Stimulated activated effector memory CD8-positive, alpha-beta T cell treated with anti-CD3 and anti-CD28 coated beads, Interleukin-12 subunit alpha, Interleukin-12 subunit beta, amount 100 ng/mL, for 72 hours (primary cell): ENCODE data around the gene TUBGCP6.

Experiments used
- ATAC-seq: fragments of 150-1000 bp; cut with Tn5 transposase; 2 replicates; pipeline ENCODE4 v1.10.0; 2021
- DNase-seq, 2 donors: peaks; one replicate each; pipeline ENCODE4 v3.0.0; 2021 to 2022; ENCODE audit warnings: low spot score in 2 of 2
- H3K27ac Mint-ChIP-seq: one replicate; pipeline ENCODE4 v1.8.0; 2022; ENCODE audit warnings: mild to moderate bottlenecking, mixed read lengths
- H3K36me3 Mint-ChIP-seq: one replicate; pipeline ENCODE4 v1.8.0; 2022; ENCODE audit warnings: mild to moderate bottlenecking, mixed read lengths
- H3K4me1 Mint-ChIP-seq: one replicate; pipeline ENCODE4 v1.8.0; 2022; ENCODE audit warnings: mixed read lengths
- H3K4me3 Mint-ChIP-seq: one replicate; pipeline ENCODE4 v1.8.0; 2022; ENCODE audit warnings: mild to moderate bottlenecking, mixed read lengths
- H3K9me3 Mint-ChIP-seq: one replicate; pipeline ENCODE4 v1.8.0; 2022; ENCODE audit warnings: mixed read lengths

Gene TUBGCP6, protein sequence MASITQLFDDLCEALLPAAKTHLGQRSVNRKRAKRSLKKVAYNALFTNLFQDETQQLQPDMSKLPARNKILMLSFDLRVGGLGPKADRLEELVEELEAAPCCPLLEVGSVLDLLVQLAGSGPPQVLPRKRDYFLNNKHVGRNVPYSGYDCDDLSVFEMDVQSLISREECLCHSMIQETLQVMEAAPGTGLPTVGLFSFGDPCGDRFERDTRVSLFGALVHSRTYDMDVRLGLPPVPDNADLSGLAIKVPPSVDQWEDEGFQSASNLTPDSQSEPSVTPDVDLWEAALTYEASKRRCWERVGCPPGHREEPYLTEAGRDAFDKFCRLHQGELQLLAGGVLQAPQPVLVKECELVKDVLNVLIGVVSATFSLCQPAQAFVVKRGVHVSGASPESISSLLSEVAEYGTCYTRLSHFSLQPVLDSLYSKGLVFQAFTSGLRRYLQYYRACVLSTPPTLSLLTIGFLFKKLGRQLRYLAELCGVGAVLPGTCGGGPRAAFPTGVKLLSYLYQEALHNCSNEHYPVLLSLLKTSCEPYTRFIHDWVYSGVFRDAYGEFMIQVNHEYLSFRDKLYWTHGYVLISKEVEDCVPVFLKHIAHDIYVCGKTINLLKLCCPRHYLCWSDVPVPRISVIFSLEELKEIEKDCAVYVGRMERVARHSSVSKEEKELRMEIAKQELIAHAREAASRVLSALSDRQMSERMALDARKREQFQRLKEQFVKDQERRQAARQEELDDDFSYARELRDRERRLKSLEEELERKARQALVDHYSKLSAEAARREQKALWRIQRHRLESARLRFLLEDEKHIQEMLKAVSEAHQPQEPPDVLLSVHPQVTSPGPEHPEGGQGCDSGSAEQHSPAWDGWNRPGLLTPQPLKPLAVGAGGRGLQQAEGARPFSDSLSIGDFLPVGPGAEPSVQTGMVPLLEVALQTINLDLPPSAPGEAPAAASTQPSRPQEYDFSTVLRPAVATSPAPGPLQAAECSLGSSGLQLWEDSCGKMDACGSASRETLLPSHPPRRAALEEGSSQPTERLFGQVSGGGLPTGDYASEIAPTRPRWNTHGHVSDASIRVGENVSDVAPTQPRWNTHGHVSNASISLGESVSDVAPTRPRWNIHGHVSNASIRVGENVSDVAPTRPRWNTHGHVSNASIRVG (N-terminal part only)

DNA sequence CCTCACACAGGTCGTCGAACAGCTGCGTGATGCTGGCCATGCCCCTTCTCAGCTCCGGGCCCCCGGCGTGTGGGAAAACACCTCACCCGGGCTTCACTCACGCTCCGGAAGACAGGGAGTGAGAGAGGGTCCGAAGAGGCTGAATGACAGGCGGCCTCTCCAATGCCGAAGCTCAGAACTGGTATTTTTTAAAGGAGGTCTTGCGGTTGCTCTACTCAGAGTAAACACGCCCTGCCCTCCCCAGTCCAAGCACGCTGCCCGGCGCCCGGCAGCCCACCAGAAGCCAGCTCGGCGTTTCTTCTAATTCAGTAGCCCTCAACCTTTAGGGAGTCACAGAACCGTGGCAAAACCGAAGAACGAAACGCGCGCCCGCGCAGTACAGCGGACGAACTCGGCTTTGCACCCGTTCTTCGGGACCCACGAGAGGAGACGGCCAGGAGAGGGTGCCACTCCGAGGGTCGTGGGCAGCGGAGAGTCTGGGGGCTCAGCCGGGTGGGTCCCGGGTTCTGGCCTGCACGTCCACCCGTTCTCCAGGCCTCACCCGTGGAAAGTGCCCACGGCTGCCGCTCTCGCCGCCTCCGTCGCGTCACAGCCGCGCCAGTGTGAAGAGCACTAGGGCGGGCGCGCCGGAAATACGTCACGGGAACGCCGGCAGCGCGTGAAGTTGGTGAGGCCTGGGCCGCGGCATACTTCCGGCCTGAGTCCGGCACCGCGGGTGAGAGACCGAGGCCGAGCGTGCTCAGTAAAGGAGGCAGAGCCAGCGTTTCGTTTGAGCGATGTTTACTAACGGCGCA is at the start of gene TUBGCP6:
Gene TUBGCP6, minus strand, starts transcription at position 604 of the 794 bp plus-strand sequence. Its CDS starts 564 bp downstream, at position 40.
- peaks cover 35% of the 10 kb centered on the region for H3K4me1 Mint-ChIP-seq
- ATAC-seq: peak; percentile 93
- peaks cover 55% of the 10 kb centered on the region for H3K36me3 Mint-ChIP-seq
- H3K4me3 Mint-ChIP-seq: peak within 1 kb of the TSS; percentile 96
- peak; percentile 92 to 95 for DNase-seq
- peak within 1 kb of the TSS; percentile 99 for H3K27ac Mint-ChIP-seq
- H3K9me3 Mint-ChIP-seq: no peaks in the 10 kb centered on the region

DNA sequence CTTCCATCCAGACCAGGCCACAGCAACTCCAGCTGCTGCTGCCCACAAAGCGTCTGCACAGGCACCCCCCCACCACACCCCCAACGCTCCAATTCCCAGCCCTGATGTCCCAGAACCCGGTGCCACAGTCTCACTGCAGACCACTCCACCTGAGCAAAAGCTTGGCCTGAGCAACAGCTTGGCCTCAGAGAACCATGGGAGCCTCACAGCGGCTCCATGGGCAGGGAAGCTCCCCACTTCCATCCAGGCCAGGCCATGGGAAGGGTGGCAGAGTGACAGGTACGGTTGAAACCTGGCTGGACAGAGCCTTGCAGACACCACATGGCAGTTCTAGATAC is 49.5 kb upstream of the TUBGCP6 start:
- no peak overlapping the region for H3K4me3 Mint-ChIP-seq
- H3K36me3 Mint-ChIP-seq: no peaks in the 10 kb centered on the region
- no peak for ATAC-seq
- DNase-seq: no peak
- H3K4me1 Mint-ChIP-seq: peaks cover 6% of the 10 kb centered on the region
- no peaks in the 10 kb centered on the region for H3K9me3 Mint-ChIP-seq
- no peak overlapping the region for H3K27ac Mint-ChIP-seq

DNA sequence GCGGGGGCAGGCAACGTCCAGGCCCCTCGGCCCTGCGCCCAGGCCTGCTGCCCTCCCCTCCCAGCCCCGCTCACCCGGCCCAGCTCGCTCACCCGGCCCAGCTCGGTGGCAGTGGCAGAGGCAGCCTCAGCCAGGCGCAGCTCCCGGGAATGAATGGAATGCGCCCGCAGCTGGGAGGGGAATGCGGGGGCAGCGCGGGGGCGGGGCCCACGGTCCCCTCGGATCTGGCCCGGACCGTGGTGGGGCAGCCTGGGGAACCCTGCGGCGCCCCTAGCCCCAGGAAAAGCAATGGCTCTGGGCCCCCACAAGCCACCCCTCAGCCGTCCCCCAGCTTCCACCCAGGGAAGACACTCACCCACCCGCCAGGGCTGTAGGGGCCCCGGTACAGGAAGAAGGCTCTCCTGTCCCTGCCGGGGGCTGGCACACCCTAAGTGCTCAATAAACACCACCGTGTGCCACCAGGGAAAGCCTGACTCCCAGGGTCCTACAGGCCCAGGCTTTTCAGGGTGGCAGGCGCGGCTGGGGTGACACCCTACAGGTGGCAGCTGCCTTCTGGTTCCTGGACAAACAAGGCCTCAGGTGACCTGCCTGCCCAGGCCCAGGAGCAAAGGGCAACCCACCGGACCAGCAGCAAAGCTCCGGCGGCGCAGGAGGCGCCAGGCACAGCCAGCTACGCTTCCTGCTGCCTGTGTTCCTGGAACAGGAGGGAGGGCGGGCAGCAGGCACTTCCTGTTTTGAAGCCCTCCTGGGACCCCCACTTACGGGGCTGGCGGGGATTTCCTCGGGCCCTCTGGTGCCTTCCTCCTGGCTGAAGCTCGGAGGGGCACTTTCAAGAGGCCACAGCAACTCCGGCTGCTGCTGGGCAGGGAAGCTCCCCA is 48.9 kb upstream of the TUBGCP6 start:
- H3K4me3 Mint-ChIP-seq: no peak overlapping the region
- no peak overlapping the region for H3K27ac Mint-ChIP-seq
- ATAC-seq: no peak

DNA sequence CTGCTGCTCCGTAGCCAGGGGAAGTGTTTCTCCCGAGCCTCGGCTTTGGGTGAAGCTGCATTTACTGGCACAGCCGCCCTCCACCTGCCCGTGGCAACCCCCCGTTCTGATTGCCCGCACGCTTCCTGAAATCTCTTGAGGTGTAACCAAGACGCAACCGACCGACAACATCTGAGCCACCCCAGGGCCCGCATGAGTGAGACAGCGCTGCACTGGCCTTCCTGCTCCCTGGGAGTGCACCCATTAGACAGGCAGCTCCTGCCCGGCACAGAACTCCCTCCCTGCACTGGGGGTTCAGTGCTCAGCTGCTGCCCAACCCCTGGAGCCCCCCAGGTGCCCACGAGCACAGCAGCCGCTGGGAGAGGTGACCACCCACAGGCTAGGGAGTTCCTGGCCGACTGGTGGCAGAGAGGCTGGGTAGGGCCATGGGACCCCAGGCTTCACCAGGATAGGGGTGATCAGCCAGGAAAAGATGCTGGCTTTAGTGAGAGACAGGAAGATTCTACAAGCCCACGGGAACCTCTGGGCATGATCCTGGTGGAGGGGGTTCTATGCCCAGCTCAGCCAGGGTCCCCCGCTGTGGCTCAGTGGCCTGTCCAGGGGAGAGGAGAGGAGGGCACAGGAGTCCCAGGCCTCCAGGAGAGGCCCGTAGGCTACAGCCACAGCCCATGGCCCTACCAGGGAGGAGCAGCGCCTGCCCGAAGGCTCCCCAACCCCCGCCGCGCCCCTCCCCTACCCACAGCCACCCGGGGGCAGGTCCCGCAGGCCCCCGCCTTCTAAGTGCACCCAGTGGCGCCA is 48.0 kb upstream of the TUBGCP6 start:
- H3K36me3 Mint-ChIP-seq: no peaks in the 10 kb centered on the region
- DNase-seq (no peak), ATAC-seq (no peak)
- peak overlapping the region; percentile 67 for H3K27ac Mint-ChIP-seq
- no peaks in the 10 kb centered on the region for H3K9me3 Mint-ChIP-seq
- H3K4me3 Mint-ChIP-seq: peak overlapping the region; percentile 18
- H3K4me1 Mint-ChIP-seq: peaks cover 6% of the 10 kb centered on the region

More for the DNA sequence above, 48.9 kb upstream of the TUBGCP6 start:
- DNase-seq: no peak
- Mint-ChIP-seq H3K4me1 (peaks cover 6% of the 10 kb centered on the region), H3K36me3 (no peaks in the 10 kb centered on the region), H3K9me3 (no peaks in the 10 kb centered on the region)

DNA sequence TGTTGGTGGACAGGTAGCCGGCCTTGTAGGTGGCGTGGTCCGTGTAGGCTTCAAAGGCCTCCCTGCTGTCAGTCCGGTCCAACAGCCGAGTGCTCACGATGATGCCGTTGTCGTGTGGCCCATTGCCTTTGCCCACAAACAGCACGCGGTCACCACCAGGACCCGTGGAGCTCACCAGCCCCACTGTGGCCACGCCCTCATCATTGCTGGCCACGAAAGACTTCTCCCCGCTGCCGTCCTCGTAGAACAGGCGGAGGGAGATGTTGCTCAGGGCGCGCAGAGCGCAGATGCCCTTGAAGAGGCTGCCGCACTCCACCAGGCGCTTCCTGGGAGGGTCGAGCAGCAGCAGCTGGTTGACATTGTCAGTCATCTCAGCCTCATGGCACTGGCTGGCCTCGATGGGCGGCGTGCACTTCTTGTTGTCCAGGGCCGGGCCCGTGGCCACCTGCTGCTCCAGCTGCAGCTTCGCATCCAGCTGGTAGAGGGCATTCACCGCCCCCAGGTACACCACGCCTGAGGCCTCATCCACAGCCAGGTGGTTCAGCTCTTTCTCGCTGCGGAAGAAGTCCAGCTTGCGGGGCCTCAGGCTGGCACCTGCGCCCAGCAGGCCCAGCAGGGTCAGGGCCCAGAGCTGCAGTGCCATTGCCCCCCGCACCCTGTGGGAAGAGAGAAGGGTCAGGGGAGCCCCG is 45.3 kb upstream of the TUBGCP6 start:
- Mint-ChIP-seq H3K27ac (no peak overlapping the region), H3K36me3 (no peaks in the 10 kb centered on the region), H3K4me3 (no peak overlapping the region), H3K4me1 (peaks cover 6% of the 10 kb centered on the region), H3K9me3 (no peaks in the 10 kb centered on the region)
- DNase-seq (no peak), ATAC-seq (no peak)

DNA sequence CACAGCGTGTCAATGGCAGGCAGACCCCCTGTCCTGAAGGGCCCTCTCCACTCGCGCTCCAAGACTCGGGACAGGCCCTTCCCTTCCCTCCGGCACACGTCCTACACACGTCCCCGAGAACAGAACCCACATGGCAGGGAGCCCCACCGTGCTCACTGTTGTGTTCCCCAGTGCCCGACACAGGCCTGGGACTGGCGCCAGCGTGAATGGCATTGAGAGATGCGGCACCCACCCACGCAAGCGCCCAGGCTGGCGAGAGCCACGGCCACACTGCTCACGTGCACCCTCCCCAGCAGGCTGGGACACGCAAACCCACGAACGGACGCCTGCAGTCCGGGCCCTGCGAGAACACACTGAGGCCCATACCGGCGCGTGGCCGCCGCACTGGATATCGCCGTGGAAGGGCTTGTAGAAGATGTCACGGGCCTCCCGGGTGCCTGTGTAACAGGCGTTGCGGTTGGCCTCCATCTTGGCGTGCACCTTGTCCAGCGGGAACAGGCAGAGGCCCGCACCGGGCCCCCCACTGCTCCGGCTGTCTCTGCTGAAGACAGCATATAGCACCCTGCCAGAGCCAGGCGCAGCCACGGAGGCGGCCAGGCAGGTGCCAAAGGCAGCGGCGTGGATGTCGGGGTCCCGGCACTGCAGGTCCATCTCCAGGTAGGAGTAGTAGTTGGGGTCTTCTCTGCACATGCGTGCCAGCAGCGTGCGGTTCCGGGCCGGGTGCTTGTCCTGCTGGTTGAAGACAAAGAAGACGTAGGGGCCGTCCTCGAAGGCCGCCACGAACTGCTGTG is 44.5 kb upstream of the TUBGCP6 start:
- Mint-ChIP-seq H3K36me3 (no peaks in the 10 kb centered on the region), H3K4me3 (no peak overlapping the region), H3K9me3 (no peaks in the 10 kb centered on the region), H3K4me1 (peaks cover 6% of the 10 kb centered on the region), H3K27ac (no peak overlapping the region)
- DNase-seq (no peak), ATAC-seq (no peak)

DNA sequence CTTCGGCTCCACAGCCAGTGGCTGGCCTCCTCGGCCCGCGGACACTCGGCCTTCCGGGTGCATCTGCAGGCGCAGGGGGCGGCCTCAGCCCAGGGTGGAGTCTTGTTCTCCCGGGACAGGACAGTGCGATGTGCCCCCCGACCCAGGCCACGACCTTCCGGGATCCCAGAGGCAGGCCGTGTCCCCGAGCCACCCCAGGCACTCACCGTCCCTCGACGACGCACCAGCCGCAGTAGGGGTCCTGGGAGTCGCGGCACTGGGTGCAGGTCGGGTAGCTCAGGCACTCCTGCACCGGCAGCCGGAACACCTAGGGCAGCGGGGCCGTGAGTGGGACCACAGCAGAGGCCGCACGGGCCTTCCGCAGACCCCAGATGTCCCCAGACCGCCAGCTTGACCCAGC is 42.9 kb upstream of the TUBGCP6 start:
- no peak overlapping the region for H3K27ac Mint-ChIP-seq
- no peaks in the 10 kb centered on the region for H3K36me3 Mint-ChIP-seq
- DNase-seq (no peak), ATAC-seq (no peak)
- H3K4me3 Mint-ChIP-seq: no peak overlapping the region
- H3K9me3 Mint-ChIP-seq: no peaks in the 10 kb centered on the region
- H3K4me1 Mint-ChIP-seq: peaks cover 4% of the 10 kb centered on the region

DNA sequence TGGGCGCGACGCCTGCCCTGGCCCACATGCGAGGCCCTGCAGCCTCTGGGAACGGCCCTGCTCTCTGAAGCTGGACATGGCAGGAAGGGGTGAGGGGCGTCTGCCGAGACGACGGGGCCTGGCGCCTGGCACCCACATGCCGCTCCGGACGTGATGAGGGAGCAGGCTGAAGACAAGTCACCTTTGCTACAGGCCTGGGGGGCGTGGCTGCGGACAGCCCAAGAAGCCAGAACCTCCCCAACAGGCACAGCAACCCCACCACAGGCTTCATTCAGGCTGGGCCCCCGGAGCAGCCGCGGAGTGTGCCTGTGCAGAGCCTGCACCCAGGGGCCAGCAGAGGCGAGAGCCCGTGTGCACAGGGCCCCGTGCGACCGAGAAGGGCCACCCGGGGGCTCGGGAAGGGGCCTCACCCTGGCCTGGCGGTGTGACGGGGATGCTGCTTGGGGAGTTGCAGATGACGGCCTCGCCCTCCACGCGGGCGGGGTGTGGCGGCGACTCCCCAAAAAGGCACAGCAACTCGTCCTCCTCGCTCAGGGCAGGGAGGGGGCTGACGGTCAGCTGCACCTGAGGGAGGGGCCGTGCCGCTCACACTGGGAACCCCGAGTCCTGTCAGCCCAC is 42.0 kb upstream of the TUBGCP6 start:
- ATAC-seq (no peak), DNase-seq (no peak)
- H3K36me3 Mint-ChIP-seq: no peaks in the 10 kb centered on the region
- no peaks in the 10 kb centered on the region for H3K4me1 Mint-ChIP-seq
- no peak overlapping the region for H3K4me3 Mint-ChIP-seq
- no peak overlapping the region for H3K27ac Mint-ChIP-seq
- no peaks in the 10 kb centered on the region for H3K9me3 Mint-ChIP-seq

DNA sequence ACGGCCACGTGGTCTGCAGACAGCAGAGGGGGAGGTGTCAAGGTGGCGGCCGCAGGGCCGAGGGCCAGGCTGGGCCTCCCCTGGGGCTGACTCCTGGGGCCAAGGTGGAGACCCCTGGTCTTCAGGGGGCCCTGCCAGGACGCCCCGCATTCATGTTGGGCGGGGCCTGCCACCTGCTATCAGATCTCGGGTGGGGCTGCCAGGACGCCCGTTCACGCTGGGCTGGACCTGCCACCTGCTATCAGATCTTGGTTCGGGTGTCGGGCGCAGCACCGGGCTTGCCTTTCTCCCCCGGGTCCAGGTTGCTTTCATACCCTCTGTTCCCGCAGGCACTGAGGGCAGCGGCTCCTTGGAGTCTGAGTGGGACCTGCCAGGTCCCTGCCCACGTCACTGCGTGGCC is 41.5 kb upstream of the TUBGCP6 start:
- Mint-ChIP-seq H3K4me1 (no peaks in the 10 kb centered on the region), H3K9me3 (no peaks in the 10 kb centered on the region), H3K27ac (no peak overlapping the region), H3K4me3 (no peak overlapping the region), H3K36me3 (no peaks in the 10 kb centered on the region)
- DNase-seq (no peak), ATAC-seq (no peak)

DNA sequence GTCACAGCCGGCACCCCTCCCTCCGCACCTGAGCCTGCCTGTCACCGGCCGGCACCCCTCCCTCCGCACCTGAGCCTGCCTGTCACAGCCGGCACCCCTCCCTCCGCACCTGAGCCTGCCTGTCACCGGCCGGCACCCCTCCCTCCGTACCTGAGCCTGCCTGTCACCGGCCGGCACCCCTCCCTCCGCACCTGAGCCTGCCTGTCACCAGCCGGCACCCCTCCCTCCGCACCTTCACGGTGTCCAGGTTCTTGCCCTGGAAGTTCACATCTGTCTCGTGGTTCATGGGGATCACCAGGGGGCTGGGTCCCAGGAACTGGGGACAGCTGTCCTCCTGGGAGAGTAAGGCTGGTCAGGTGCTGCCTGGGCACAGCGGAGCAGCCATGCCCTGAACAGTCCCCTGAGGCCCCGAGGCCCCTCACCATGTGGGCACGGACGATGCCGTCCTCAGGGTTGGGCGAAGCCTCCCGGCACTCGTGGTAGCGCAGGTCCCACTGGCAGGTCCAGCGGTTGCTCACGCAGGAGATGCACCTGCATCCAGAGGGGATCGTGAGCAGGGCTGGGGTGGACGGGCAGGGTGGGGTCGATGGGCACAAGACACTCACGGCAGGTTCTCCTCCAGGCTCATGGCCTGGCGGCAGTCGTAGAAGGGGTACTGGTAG is 40.9 kb upstream of the TUBGCP6 start:
- Mint-ChIP-seq H3K9me3 (no peaks in the 10 kb centered on the region), H3K27ac (no peak overlapping the region), H3K36me3 (no peaks in the 10 kb centered on the region), H3K4me3 (no peak overlapping the region), H3K4me1 (no peaks in the 10 kb centered on the region)
- no peak for DNase-seq
- no peak for ATAC-seq

DNA sequence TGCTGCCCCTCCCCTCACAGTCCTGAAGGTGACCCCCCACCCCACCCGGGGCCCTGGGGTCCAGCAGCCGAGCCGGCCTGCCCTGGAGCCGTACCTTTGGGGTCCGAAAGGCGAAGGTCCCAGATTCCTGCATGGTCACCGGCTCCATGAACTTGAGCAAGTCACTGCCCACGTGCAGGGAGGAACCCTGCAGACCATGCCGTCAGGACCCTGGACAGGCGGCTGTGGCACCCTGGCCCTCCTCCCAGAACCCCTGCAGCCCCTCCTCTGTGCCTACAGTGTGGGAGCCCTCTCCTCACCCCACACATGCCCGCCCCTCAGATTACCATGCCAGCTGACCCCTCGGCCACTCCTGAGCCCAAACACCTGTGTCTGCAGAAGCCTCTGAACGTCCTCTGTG is 39.7 kb upstream of the TUBGCP6 start:
- ATAC-seq: no peak
- no peak overlapping the region for H3K4me3 Mint-ChIP-seq
- no peaks in the 10 kb centered on the region for H3K9me3 Mint-ChIP-seq
- H3K36me3 Mint-ChIP-seq: no peaks in the 10 kb centered on the region
- DNase-seq: no peak
- H3K4me1 Mint-ChIP-seq: no peaks in the 10 kb centered on the region
- H3K27ac Mint-ChIP-seq: no peak overlapping the region

DNA sequence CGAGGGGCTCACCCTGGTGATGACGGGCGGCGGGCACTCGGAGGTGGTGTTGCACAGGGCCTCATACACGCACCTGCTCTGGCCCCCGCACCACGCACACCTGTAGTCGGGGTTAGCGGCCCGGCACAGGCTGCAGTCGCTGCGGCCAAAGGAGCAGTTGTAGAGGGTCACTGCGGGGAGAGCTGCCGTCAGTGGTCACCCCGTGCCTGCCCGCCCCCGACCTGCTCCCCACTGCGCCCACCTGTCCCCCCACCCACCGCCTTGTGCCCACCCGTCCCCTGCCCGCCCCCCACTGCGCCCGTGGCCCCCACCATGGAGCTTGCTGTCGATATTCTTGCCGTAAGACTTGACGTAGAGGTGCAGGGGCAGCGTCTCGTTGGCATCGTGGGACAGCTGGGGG is 39.0 kb upstream of the TUBGCP6 start:
- DNase-seq (no peak), ATAC-seq (no peak)
- Mint-ChIP-seq H3K4me1 (no peaks in the 10 kb centered on the region), H3K27ac (no peak overlapping the region), H3K36me3 (no peaks in the 10 kb centered on the region), H3K9me3 (no peaks in the 10 kb centered on the region), H3K4me3 (no peak overlapping the region)
